A673 (cell line): ENCODE results near the gene CKAP2L.

Experiments used
- EZH2 ChIP-seq: fragments of 200-600 bp; sonication (generic); IDR thresholded peaks from 2 replicates; pipeline ENCODE4 v1.6.1; 2017; ENCODE audit warnings: borderline replicate concordance, low read depth, mild to moderate bottlenecking, mixed read lengths, antibody characterized with exemption, low read length; ENCODE audit not compliant: poor library complexity, severe bottlenecking
- TF ChIP-seq, protein P1 (sequence below): fragments of 300-800, 200-600 bp; sonication (generic); conservative IDR thresholded peaks from 2 replicates; pipeline ENCODE4 v1.5.1; 2017; ENCODE audit warnings: low read depth, mild to moderate bottlenecking, antibody characterized with exemption, low read length, moderate library complexity, mixed read lengths

DNA sequence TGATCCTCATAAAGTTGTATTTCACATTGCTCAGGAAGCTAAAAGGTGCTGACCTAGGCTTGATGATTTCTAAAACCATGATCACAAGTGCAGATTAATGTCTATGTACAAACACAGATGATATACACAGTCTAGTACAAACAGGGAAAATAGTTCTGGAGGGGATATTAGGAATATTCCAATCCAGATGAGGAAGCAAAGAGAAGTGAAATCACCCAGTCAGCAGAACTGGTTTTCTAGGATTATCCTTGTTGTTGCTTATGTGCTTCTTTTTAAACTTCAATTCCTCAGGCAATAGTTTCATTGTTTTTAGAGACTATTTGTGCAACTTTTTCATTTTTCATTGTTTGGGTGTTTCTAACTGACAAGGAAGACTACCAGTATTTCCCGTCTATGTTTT is 15.2 kb upstream of the CKAP2L start:
- TF ChIP-seq, protein P1, sequence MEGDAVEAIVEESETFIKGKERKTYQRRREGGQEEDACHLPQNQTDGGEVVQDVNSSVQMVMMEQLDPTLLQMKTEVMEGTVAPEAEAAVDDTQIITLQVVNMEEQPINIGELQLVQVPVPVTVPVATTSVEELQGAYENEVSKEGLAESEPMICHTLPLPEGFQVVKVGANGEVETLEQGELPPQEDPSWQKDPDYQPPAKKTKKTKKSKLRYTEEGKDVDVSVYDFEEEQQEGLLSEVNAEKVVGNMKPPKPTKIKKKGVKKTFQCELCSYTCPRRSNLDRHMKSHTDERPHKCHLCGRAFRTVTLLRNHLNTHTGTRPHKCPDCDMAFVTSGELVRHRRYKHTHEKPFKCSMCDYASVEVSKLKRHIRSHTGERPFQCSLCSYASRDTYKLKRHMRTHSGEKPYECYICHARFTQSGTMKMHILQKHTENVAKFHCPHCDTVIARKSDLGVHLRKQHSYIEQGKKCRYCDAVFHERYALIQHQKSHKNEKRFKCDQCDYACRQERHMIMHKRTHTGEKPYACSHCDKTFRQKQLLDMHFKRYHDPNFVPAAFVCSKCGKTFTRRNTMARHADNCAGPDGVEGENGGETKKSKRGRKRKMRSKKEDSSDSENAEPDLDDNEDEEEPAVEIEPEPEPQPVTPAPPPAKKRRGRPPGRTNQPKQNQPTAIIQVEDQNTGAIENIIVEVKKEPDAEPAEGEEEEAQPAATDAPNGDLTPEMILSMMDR: no peak
- no peak for TF ChIP-seq EZH2
